Smooth muscle cell (in vitro differentiated cells): ENCODE results near the gene TMEM269. TPM values are rescaled to one million over a fixed set of nuclear protein-coding genes. Genes with fewer than 3 reads are reported as not detected.

ENCODE experiments used
- DNase-seq: peaks from one replicate; lab custom pipeline; 2025; ENCODE audit not compliant: unreplicated experiment; lab: John Stamatoyannopoulos, UW
- H2AFZ ChIP-seq: fragments of 200-600 bp; sonication (generic); 2 replicates; pipeline ENCODE4 v1.6.0; 2016; ENCODE audit warnings: antibody characterized with exemption, low read depth, mild to moderate bottlenecking
- H3F3A ChIP-seq: fragments of 200-600 bp; sonication (generic); 2 replicates; pipeline ENCODE4 v1.6.0; 2017; ENCODE audit warnings: antibody characterized with exemption, low read depth
- H3K27ac ChIP-seq: fragments of 200-600 bp; sonication (generic); 2 replicates; pipeline ENCODE4 v1.5.1; 2016; ENCODE audit warnings: low read depth, mild to moderate bottlenecking
- H3K27me3 ChIP-seq: fragments of 200-600 bp; sonication (generic); 2 replicates; pipeline ENCODE4 v1.6.1; 2016; ENCODE audit warnings: low read depth, mild to moderate bottlenecking
- H3K36me3 ChIP-seq: fragments of 200-600 bp; sonication (generic); 2 replicates; pipeline ENCODE4 v1.5.1; 2016; ENCODE audit warnings: low read depth
- H3K4me1 ChIP-seq: fragments of 200-600 bp; sonication (generic); 2 replicates; pipeline ENCODE4 v1.5.1; 2016; ENCODE audit warnings: low read depth
- H3K4me2 ChIP-seq: fragments of 200-600 bp; sonication (generic); 2 replicates; pipeline ENCODE4 v1.6.0; 2016; ENCODE audit warnings: mild to moderate bottlenecking
- H3K4me3 ChIP-seq: fragments of 200-600 bp; sonication (generic); 2 replicates; pipeline ENCODE4 v1.5.1; 2016; ENCODE audit warnings: mild to moderate bottlenecking
- H3K79me2 ChIP-seq: fragments of 200-600 bp; sonication (generic); 2 replicates; pipeline ENCODE4 v1.6.0; 2016; ENCODE audit warnings: low read depth, mild to moderate bottlenecking
- H3K9ac ChIP-seq: fragments of 200-600 bp; sonication (generic); 2 replicates; pipeline ENCODE4 v1.6.0; 2016; ENCODE audit warnings: low read depth
- H3K9me3 ChIP-seq: fragments of 200-600 bp; sonication (generic); replicated peaks from 2 replicates; pipeline ENCODE4 v1.5.1; 2016; ENCODE audit warnings: low read depth
- H4K20me1 ChIP-seq: fragments of 200-600 bp; sonication (generic); 2 replicates; pipeline ENCODE4 v1.6.0; 2016; ENCODE audit warnings: low read depth
- CTCF ChIP-seq: fragments of 200-600 bp; sonication (generic); IDR thresholded peaks from 2 replicates; pipeline ENCODE4 v1.5.1; 2017; ENCODE audit warnings: borderline replicate concordance, mild to moderate bottlenecking, antibody characterized with exemption; ENCODE audit not compliant: insufficient read depth, poor library complexity, severe bottlenecking
- WGBS: methylation state at CpG from one replicate; pipeline ENCODE4 v1.1.7; 2016; ENCODE audit warnings: low lambda C conversion rate; 5-methylcytosine and 5-hydroxymethylcytosine counted together
- polyA plus RNA-seq: library from polyadenylated mRNA; unstranded; fragments of >200 nt; fragmentation: Nextera tagmentation; extraction: Ambion mirVana; gene quantifications from 2 replicates; pipeline ENCODE4 v1.2.1, GENCODE V29; 2016
- total RNA-seq: library from RNA; depleted of rRNA; stranded (reverse); fragments of >200 nt; gene quantifications from 2 replicates; pipeline ENCODE4 v1.2.3, GENCODE V29; 2014

The TMEM269 gene
- total and polyA plus RNA-seq, 2 experiments from 2014 or later, result 0.15 to 0.36 TPM

DNA sequence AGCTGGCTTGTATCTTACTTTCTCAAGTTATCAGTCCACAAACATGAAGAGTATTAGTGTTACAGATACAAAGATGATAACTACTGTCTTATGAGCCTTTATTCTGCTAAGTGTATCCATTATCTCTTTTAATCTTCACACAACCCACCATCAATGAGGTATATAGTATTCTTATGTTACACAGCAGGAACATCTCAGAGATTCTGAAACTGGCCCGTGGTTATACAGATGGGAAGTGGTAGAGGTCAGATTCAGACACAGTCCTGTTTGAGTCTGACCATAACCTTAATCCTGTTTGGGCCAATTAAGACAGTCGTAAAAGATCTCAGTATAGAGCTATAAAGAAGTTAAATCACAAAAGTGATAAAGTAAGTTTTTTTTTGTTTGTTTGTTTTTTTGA is 5.1 kb upstream of the TMEM269 start:
- no peak overlapping the region for H2AFZ ChIP-seq
- H4K20me1 ChIP-seq, result peaks cover 9% of the 10 kb centered on the region
- H3K9me3 ChIP-seq, result no peaks in the 10 kb centered on the region
- H3K4me2 ChIP-seq, result no peak overlapping the region
- TF ChIP-seq CTCF, result no peak
- H3K4me3 ChIP-seq, result no peak overlapping the region
- H3K27ac ChIP-seq, result no peak overlapping the region
- H3F3A ChIP-seq, result no peaks in the 10 kb centered on the region
- H3K9ac ChIP-seq, result no peak overlapping the region
- no peak for DNase-seq
- H3K4me1 ChIP-seq, result no peaks in the 10 kb centered on the region
- no peaks in the 10 kb centered on the region for H3K36me3 ChIP-seq
- H3K79me2 ChIP-seq, result no peaks in the 10 kb centered on the region
- no peaks in the 10 kb centered on the region for H3K27me3 ChIP-seq
- WGBS, result 68% methylated on average over 2 of the region's 2 CpGs

DNA sequence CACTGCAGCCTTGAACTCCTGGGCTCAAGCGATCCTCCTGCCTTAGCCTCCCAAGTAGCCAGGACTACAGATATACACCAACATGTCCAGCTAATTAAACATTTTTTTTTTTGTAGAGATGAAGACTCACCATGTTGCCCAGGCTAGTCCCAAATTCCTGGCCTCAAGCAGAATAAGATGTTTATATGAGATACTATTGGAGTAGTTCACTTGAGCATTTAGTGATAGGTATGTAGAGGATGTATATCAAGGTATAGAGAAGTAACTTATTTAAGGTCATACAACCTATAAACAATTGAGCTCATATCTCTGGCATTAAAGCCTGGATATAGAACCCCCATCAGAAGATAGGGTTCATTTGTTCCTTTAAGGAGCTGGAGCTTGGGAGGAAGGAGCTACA is 4.6 kb upstream of the TMEM269 start:
- DNase-seq, result no peak
- Histone ChIP-seq H2AFZ (no peak overlapping the region), H4K20me1 (peaks cover 7% of the 10 kb centered on the region), H3F3A (no peaks in the 10 kb centered on the region), H3K4me1 (no peaks in the 10 kb centered on the region), H3K4me3 (no peak overlapping the region), H3K27me3 (no peaks in the 10 kb centered on the region), H3K4me2 (no peak overlapping the region), H3K36me3 (no peaks in the 10 kb centered on the region), H3K79me2 (no peaks in the 10 kb centered on the region), H3K9ac (no peak overlapping the region), H3K27ac (no peak overlapping the region), H3K9me3 (no peaks in the 10 kb centered on the region)
- WGBS, result 94% methylated on average over 1 of the region's 1 CpG
- no peak for TF ChIP-seq CTCF

DNA sequence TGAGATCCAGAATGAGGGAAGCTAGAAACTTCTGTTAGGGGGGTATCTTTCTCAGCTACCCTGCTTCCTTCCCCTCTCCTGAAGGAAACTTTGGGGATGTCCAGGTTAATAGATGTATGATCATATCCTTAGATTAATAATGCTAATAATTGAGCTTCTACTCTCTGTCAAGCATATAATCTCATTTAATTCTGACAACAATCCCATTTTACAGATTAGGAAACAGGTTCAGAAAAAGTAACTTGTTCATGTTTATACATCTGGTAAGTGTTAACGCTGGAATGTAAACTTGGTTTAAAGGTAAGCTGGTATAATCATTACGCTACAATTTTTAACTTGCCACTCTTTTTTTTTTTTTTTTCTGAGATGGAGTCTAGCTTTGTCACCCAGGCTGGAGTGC is 1.7 kb upstream of the TMEM269 start:
- Histone ChIP-seq H3K9ac (no peak overlapping the region), H3K36me3 (no peaks in the 10 kb centered on the region), H3K9me3 (no peaks in the 10 kb centered on the region), H3K27ac (no peak overlapping the region), H3K4me1 (no peaks in the 10 kb centered on the region), H2AFZ (no peak overlapping the region), H3F3A (no peaks in the 10 kb centered on the region), H3K27me3 (no peaks in the 10 kb centered on the region), H3K4me3 (no peak overlapping the region), H3K4me2 (no peak overlapping the region), H3K79me2 (no peaks in the 10 kb centered on the region), H4K20me1 (peaks cover 2% of the 10 kb centered on the region)
- DNase-seq, result no peak
- WGBS, result 96% methylated on average over 2 of the region's 2 CpGs
- no peak for TF ChIP-seq CTCF

DNA sequence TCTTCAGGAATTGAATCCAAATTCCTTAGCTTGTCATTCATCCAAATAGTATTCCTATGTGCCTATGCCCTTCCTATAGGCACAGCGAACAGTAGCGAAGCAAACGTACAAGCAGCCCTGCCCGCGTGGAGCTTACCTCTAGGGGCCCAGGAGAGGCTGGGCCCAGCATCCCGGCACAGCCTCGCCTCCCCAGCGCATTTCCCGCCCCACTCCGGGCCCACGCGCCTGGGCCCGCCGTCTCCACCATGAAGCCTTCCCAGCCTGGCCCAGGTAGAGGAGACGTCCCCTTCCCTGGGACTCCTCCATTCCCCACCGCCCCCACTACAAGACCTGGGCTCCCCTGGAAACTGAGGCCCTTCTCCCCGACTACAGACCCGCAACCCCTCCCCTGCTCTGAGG is 245 bp upstream of the TMEM269 start:
- no peak overlapping the region for H3K4me3 ChIP-seq
- H3K9ac ChIP-seq, result no peak overlapping the region
- no peak overlapping the region for H3K27ac ChIP-seq
- no peak for TF ChIP-seq CTCF
- H3F3A ChIP-seq, result no peaks in the 10 kb centered on the region
- no peaks in the 10 kb centered on the region for H3K9me3 ChIP-seq
- H3K36me3 ChIP-seq, result no peaks in the 10 kb centered on the region
- H3K79me2 ChIP-seq, result no peaks in the 10 kb centered on the region
- H3K4me2 ChIP-seq, result no peak overlapping the region
- H2AFZ ChIP-seq, result no peak overlapping the region
- 91% methylated on average over 18 of the region's 18 CpGs for WGBS
- H3K4me1 ChIP-seq, result no peaks in the 10 kb centered on the region
- no peaks in the 10 kb centered on the region for H4K20me1 ChIP-seq
- no peak for DNase-seq
- H3K27me3 ChIP-seq, result no peaks in the 10 kb centered on the region
